GM21528 (cell line): ENCODE measurements around the gene OTOR.
A peak's percentile ranks its signal among the peaks of the same experiment; 100 is the strongest.

Source experiments
- ATAC-seq: cut with Tn5 transposase; IDR thresholded peaks from one replicate; pipeline ENCODE4 v1.9.1; 2021; ENCODE audit warnings: mild to moderate bottlenecking, moderate library complexity; ENCODE audit not compliant: unreplicated experiment, low FRiP score

The OTOR gene

GRCh38 chr20:16748308-16748900 is at the start of gene OTOR:
Gene OTOR (plus strand): TSS chr20:16748358. CDS start chr20:16748402, 44 bp downstream.
- no peak for ATAC-seq

- ATAC-seq = no peak
These were observed 48.9 kb upstream of the OTOR start for GRCh38 chr20:16699293-16699692.

- no peak for ATAC-seq
These were observed 46.9 kb upstream of the OTOR start for GRCh38 chr20:16701296-16701695.

- ATAC-seq = no peak
These were observed 44.6 kb upstream of the OTOR start for GRCh38 chr20:16703570-16703969.

GRCh38 chr20:16707674-16708073 is 40.5 kb upstream of the OTOR start:
- no peak for ATAC-seq

GRCh38 chr20:16708602-16709001 is 39.6 kb upstream of the OTOR start:
- no peak for ATAC-seq

GRCh38 chr20:16709017-16709416 is 39.1 kb upstream of the OTOR start:
- ATAC-seq = peak; percentile 85

GRCh38 chr20:16710781-16711180 is 37.4 kb upstream of the OTOR start:
- ATAC-seq = no peak

- ATAC-seq = no peak
These were observed 36.4 kb upstream of the OTOR start for GRCh38 chr20:16711661-16712258.

GRCh38 chr20:16712511-16712947 is 35.6 kb upstream of the OTOR start:
- ATAC-seq = no peak

- ATAC-seq = no peak
These were observed 35.1 kb upstream of the OTOR start for GRCh38 chr20:16713066-16713465.

GRCh38 chr20:16714242-16714641 is 33.9 kb upstream of the OTOR start:
- no peak for ATAC-seq

GRCh38 chr20:16714751-16715150 is 33.4 kb upstream of the OTOR start:
- no peak for ATAC-seq

- no peak for ATAC-seq
These were observed 28.7 kb upstream of the OTOR start for GRCh38 chr20:16719421-16719820.

GRCh38 chr20:16729080-16729479 is 19.1 kb upstream of the OTOR start:
- ATAC-seq = no peak

GRCh38 chr20:16729565-16730460 is 18.3 kb upstream of the OTOR start, which contains the start of gene SNRPB2:
Gene SNRPB2 (plus strand): TSS chr20:16730026. CDS start chr20:16731703, 1,677 bp downstream.
- ATAC-seq = peak; percentile 99

GRCh38 chr20:16732506-16733152 is 15.5 kb upstream of the OTOR start:
- no peak for ATAC-seq

GRCh38 chr20:16740365-16741072 is 7.6 kb upstream of the OTOR start:
- ATAC-seq = no peak

GRCh38 chr20:16744178-16744807 is 3.9 kb upstream of the OTOR start:
- ATAC-seq = no peak

GRCh38 chr20:16745204-16745603 is 3.0 kb upstream of the OTOR start:
- no peak for ATAC-seq
